WTC11 (cell line): ENCODE data around the gene METTL22. TPM values are rescaled to one million over a fixed set of nuclear protein-coding genes. Genes with fewer than 3 reads are reported as not detected.
A peak's percentile ranks its signal among the peaks of the same experiment; 100 is the strongest.

Experiments used
- ATAC-seq: fragments of 200-7000 bp; cut with Tn5 transposase; 2 replicates; pipeline ENCODE4 v1.10.0; 2021; ENCODE audit warnings: mild to moderate bottlenecking, moderate library complexity
- CTCF ChIA-PET: fragments of 300-600 bp; sonication (Branson Sonifier 250); formaldehyde crosslinking; loops from one replicate; lab custom pipeline; 2021; ENCODE audit warnings: antibody characterized with exemption; lab: Charles Lee
- POLR2A ChIA-PET: fragments of 350-600 bp; sonication (Branson Sonifier 250); formaldehyde crosslinking; loops from one replicate; lab custom pipeline; 2021; ENCODE audit warnings: antibody characterized with exemption; lab: Charles Lee
- DNase-seq: peaks from one replicate; pipeline ENCODE4 v3.0.0; 2021; ENCODE audit warnings: low spot score
- H3K27ac Mint-ChIP-seq: 2 replicates; pipeline ENCODE4 v1.8.0; 2021; ENCODE audit warnings: mixed read lengths
- H3K27me3 Mint-ChIP-seq: 2 replicates; pipeline ENCODE4 v1.8.0; 2021; ENCODE audit warnings: low read depth, mild to moderate bottlenecking, moderate library complexity, mixed read lengths
- H3K36me3 Mint-ChIP-seq: 2 replicates; pipeline ENCODE4 v1.8.0; 2021; ENCODE audit warnings: mixed read lengths
- H3K4me1 Mint-ChIP-seq: 2 replicates; pipeline ENCODE4 v1.8.0; 2022; ENCODE audit warnings: mixed read lengths
- H3K4me3 Mint-ChIP-seq: 2 replicates; pipeline ENCODE4 v1.8.0; 2021; ENCODE audit warnings: mild to moderate bottlenecking, moderate library complexity, mixed read lengths
- H3K9me3 Mint-ChIP-seq: 2 replicates; pipeline ENCODE4 v1.8.0; 2021; ENCODE audit warnings: mixed read lengths
- ATF1 ChIP-seq: sonication (generic); formaldehyde crosslinking; IDR thresholded peaks from 2 replicates; pipeline ENCODE4 v1.8.1; 2023; ENCODE audit warnings: mild to moderate bottlenecking, moderate library complexity, missing genetic modification reagents
- ATF2 ChIP-seq: sonication (generic); formaldehyde crosslinking; IDR thresholded peaks from 2 replicates; pipeline ENCODE4 v1.8.1; 2022; ENCODE audit warnings: low read depth, missing genetic modification reagents, borderline replicate concordance
- CREB1 ChIP-seq: sonication (generic); formaldehyde crosslinking; IDR thresholded peaks from 2 replicates; pipeline ENCODE4 v1.8.0; 2023; ENCODE audit warnings: mild to moderate bottlenecking, missing genetic modification reagents
- EMX1 ChIP-seq: fragments of 250-450 bp; sonication (Bioruptor Pico); IDR thresholded peaks from 2 replicates; pipeline ENCODE4 v1.8.0; 2021; ENCODE audit warnings: mild to moderate bottlenecking
- IRF1 ChIP-seq: sonication (generic); formaldehyde crosslinking; IDR thresholded peaks from 2 replicates; pipeline ENCODE4 v1.8.0; 2023; ENCODE audit warnings: missing genetic modification reagents
- MYBL2 ChIP-seq: sonication (generic); formaldehyde crosslinking; IDR thresholded peaks from 2 replicates; pipeline ENCODE4 v1.8.1; 2023; ENCODE audit warnings: mild to moderate bottlenecking, moderate library complexity, missing genetic modification reagents
- RELA ChIP-seq: sonication (generic); formaldehyde crosslinking; IDR thresholded peaks from 2 replicates; pipeline ENCODE4 v1.8.1; 2022; ENCODE audit warnings: missing genetic modification reagents, mild to moderate bottlenecking, borderline replicate concordance
- RORB ChIP-seq: fragments of 250-450 bp; sonication (Bioruptor Pico); IDR thresholded peaks from 2 replicates; pipeline ENCODE4 v1.9.0; 2021; ENCODE audit warnings: mild to moderate bottlenecking
- TCF7 ChIP-seq: sonication (generic); formaldehyde crosslinking; IDR thresholded peaks from 2 replicates; pipeline ENCODE4 v1.8.0; 2022; ENCODE audit warnings: mild to moderate bottlenecking, low read depth, missing genetic modification reagents, moderate library complexity
- ZNF232 ChIP-seq: sonication (generic); formaldehyde crosslinking; IDR thresholded peaks from 2 replicates; pipeline ENCODE4 v1.8.0; 2022; ENCODE audit warnings: mild to moderate bottlenecking, missing genetic modification reagents
- total RNA-seq: library from RNA; stranded (reverse); gene quantifications from 3 replicates; pipeline ENCODE4 v1.2.3, GENCODE V29; 2021
- TF ChIP-seq, protein P1 (sequence below): sonication (generic); formaldehyde crosslinking; IDR thresholded peaks from 2 replicates; pipeline ENCODE4 v1.8.0; 2022; ENCODE audit warnings: mild to moderate bottlenecking, missing genetic modification reagents
- TF ChIP-seq, protein P2 (sequence below): fragments of 250-450 bp; sonication (Bioruptor Pico); IDR thresholded peaks from 2 replicates; pipeline ENCODE4 v1.8.0; 2021; ENCODE audit warnings: mild to moderate bottlenecking
- TF ChIP-seq, protein P3 (sequence below): fragments of 250-450 bp; sonication (Bioruptor Pico); IDR thresholded peaks from 2 replicates; pipeline ENCODE4 v2.1.2; 2022; ENCODE audit warnings: mild to moderate bottlenecking, moderate library complexity
- TF ChIP-seq, protein P4 (sequence below): sonication (generic); formaldehyde crosslinking; IDR thresholded peaks from 2 replicates; pipeline ENCODE4 v1.8.0; 2022; ENCODE audit warnings: mild to moderate bottlenecking, missing genetic modification reagents
- TF ChIP-seq, protein P5 (sequence below): sonication (generic); formaldehyde crosslinking; IDR thresholded peaks from 2 replicates; pipeline ENCODE4 v1.8.0; 2023; ENCODE audit warnings: mild to moderate bottlenecking, missing genetic modification reagents
- TF ChIP-seq, protein P6 (sequence below): sonication (generic); formaldehyde crosslinking; IDR thresholded peaks from 2 replicates; pipeline ENCODE4 v1.8.1; 2022; ENCODE audit warnings: mild to moderate bottlenecking, moderate library complexity, missing genetic modification reagents
- TF ChIP-seq, protein P7 (sequence below): sonication (generic); formaldehyde crosslinking; IDR thresholded peaks from 2 replicates; pipeline ENCODE4 v1.8.0; 2022; ENCODE audit warnings: mild to moderate bottlenecking, missing genetic modification reagents
- TF ChIP-seq, protein P8 (sequence below): fragments of 200-600 bp; IDR thresholded peaks from 2 replicates; pipeline ENCODE4 v1.8.0; 2022; ENCODE audit warnings: antibody characterized with exemption
- TF ChIP-seq, protein P9 (sequence below): sonication (generic); formaldehyde crosslinking; IDR thresholded peaks from 2 replicates; pipeline ENCODE4 v1.8.1; 2023; ENCODE audit warnings: mild to moderate bottlenecking, missing genetic modification reagents

Gene METTL22
- total RNA-seq, 1 experiment from 2014 or later, result 82.0 TPM

DNA sequence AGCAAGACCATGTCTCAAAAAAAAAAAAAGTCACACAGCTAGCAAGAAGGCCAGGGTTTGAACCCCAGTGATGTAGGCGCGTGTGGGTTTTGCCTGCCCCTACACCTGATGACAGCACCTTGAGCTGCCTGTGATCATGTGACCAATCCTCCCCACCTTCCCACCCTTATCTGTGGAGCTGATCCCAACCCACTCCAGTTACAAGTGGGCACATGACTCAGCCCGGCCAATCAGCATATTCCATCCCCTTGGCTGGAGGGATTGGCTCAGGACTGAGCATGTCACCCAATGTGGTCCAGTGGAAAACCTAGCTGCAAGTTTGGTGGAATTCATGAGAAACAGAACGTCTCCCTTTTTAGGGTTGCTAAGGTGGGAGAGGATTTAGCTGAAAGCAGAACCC, 37.8 kb upstream of the METTL22 start (continued):
- TF ChIP-seq, protein P1, sequence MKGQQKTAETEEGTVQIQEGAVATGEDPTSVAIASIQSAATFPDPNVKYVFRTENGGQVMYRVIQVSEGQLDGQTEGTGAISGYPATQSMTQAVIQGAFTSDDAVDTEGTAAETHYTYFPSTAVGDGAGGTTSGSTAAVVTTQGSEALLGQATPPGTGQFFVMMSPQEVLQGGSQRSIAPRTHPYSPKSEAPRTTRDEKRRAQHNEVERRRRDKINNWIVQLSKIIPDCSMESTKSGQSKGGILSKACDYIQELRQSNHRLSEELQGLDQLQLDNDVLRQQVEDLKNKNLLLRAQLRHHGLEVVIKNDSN (CRISPR knock-in tag), result peak; percentile 90
- no peak for TF ChIP-seq RORB (CRISPR knock-in tag)
- TF ChIP-seq IRF1 (CRISPR knock-in tag), result no peak
- TF ChIP-seq EMX1 (CRISPR knock-in tag), result no peak

DNA sequence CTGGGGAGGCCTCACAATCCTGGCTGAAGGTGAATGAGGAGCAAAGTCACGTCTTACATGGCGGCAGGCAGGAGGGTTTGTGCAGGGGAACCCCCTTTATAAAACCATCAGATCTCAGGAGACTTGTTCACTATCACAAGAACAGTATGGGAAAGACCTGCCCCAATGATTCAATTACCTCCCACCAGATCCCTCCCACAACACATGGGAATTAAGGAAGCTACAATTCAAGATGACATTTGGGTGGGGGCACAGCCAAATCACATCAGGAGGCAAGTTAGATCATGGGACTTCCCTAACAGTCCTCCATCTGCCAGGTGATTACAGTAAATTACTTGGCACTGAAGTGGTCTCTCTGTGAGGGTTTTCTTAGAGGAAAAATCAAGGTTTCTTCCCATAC, 36.5 kb upstream of the METTL22 start:
- Mint-ChIP-seq H3K27ac (no peak overlapping the region), H3K27me3 (peaks cover 9% of the 10 kb centered on the region), H3K36me3 (no peaks in the 10 kb centered on the region), H3K4me1 (peaks cover 13% of the 10 kb centered on the region), H3K4me3 (no peak overlapping the region), H3K9me3 (0 out of 2 replicates have a peak, but pooled peaks cover 3% of the 10 kb centered on the region)
- TF ChIP-seq, protein P2, sequence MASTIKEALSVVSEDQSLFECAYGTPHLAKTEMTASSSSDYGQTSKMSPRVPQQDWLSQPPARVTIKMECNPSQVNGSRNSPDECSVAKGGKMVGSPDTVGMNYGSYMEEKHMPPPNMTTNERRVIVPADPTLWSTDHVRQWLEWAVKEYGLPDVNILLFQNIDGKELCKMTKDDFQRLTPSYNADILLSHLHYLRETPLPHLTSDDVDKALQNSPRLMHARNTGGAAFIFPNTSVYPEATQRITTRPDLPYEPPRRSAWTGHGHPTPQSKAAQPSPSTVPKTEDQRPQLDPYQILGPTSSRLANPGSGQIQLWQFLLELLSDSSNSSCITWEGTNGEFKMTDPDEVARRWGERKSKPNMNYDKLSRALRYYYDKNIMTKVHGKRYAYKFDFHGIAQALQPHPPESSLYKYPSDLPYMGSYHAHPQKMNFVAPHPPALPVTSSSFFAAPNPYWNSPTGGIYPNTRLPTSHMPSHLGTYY, result no peak
- TF ChIP-seq, protein P3, sequence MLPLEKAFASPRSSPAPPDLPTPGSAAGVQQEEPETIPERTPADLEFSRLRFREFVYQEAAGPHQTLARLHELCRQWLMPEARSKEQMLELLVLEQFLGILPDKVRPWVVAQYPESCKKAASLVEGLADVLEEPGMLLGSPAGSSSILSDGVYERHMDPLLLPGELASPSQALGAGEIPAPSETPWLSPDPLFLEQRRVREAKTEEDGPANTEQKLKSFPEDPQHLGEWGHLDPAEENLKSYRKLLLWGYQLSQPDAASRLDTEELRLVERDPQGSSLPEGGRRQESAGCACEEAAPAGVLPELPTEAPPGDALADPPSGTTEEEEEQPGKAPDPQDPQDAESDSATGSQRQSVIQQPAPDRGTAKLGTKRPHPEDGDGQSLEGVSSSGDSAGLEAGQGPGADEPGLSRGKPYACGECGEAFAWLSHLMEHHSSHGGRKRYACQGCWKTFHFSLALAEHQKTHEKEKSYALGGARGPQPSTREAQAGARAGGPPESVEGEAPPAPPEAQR (CRISPR knock-in tag), result no peak
- TF ChIP-seq, protein P4, sequence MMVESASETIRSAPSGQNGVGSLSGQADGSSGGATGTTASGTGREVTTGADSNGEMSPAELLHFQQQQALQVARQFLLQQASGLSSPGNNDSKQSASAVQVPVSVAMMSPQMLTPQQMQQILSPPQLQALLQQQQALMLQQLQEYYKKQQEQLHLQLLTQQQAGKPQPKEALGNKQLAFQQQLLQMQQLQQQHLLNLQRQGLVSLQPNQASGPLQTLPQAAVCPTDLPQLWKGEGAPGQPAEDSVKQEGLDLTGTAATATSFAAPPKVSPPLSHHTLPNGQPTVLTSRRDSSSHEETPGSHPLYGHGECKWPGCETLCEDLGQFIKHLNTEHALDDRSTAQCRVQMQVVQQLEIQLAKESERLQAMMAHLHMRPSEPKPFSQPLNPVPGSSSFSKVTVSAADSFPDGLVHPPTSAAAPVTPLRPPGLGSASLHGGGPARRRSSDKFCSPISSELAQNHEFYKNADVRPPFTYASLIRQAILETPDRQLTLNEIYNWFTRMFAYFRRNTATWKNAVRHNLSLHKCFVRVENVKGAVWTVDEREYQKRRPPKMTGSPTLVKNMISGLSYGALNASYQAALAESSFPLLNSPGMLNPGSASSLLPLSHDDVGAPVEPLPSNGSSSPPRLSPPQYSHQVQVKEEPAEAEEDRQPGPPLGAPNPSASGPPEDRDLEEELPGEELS (CRISPR knock-in tag), result no peak
- no peak for TF ChIP-seq CREB1 (CRISPR knock-in tag)
- TF ChIP-seq, protein P5, sequence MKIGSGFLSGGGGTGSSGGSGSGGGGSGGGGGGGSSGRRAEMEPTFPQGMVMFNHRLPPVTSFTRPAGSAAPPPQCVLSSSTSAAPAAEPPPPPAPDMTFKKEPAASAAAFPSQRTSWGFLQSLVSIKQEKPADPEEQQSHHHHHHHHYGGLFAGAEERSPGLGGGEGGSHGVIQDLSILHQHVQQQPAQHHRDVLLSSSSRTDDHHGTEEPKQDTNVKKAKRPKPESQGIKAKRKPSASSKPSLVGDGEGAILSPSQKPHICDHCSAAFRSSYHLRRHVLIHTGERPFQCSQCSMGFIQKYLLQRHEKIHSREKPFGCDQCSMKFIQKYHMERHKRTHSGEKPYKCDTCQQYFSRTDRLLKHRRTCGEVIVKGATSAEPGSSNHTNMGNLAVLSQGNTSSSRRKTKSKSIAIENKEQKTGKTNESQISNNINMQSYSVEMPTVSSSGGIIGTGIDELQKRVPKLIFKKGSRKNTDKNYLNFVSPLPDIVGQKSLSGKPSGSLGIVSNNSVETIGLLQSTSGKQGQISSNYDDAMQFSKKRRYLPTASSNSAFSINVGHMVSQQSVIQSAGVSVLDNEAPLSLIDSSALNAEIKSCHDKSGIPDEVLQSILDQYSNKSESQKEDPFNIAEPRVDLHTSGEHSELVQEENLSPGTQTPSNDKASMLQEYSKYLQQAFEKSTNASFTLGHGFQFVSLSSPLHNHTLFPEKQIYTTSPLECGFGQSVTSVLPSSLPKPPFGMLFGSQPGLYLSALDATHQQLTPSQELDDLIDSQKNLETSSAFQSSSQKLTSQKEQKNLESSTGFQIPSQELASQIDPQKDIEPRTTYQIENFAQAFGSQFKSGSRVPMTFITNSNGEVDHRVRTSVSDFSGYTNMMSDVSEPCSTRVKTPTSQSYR (CRISPR knock-in tag), result no peak
- no peak for TF ChIP-seq ATF2
- no peak for TF ChIP-seq RORB (CRISPR knock-in tag)
- TF ChIP-seq ATF1 (CRISPR knock-in tag), result no peak
- TF ChIP-seq ZNF232 (CRISPR knock-in tag), result no peak
- TF ChIP-seq, protein P6, sequence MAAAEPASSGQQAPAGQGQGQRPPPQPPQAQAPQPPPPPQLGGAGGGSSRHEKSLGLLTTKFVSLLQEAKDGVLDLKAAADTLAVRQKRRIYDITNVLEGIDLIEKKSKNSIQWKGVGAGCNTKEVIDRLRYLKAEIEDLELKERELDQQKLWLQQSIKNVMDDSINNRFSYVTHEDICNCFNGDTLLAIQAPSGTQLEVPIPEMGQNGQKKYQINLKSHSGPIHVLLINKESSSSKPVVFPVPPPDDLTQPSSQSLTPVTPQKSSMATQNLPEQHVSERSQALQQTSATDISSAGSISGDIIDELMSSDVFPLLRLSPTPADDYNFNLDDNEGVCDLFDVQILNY (CRISPR knock-in tag), result no peak
- no peak for TF ChIP-seq TCF7
- TF ChIP-seq, protein P7, sequence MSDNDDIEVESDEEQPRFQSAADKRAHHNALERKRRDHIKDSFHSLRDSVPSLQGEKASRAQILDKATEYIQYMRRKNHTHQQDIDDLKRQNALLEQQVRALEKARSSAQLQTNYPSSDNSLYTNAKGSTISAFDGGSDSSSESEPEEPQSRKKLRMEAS (CRISPR knock-in tag), result no peak
- TF ChIP-seq, protein P8, sequence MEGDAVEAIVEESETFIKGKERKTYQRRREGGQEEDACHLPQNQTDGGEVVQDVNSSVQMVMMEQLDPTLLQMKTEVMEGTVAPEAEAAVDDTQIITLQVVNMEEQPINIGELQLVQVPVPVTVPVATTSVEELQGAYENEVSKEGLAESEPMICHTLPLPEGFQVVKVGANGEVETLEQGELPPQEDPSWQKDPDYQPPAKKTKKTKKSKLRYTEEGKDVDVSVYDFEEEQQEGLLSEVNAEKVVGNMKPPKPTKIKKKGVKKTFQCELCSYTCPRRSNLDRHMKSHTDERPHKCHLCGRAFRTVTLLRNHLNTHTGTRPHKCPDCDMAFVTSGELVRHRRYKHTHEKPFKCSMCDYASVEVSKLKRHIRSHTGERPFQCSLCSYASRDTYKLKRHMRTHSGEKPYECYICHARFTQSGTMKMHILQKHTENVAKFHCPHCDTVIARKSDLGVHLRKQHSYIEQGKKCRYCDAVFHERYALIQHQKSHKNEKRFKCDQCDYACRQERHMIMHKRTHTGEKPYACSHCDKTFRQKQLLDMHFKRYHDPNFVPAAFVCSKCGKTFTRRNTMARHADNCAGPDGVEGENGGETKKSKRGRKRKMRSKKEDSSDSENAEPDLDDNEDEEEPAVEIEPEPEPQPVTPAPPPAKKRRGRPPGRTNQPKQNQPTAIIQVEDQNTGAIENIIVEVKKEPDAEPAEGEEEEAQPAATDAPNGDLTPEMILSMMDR, result no peak
- no peak for TF ChIP-seq RELA (CRISPR knock-in tag)
- TF ChIP-seq, protein P9, sequence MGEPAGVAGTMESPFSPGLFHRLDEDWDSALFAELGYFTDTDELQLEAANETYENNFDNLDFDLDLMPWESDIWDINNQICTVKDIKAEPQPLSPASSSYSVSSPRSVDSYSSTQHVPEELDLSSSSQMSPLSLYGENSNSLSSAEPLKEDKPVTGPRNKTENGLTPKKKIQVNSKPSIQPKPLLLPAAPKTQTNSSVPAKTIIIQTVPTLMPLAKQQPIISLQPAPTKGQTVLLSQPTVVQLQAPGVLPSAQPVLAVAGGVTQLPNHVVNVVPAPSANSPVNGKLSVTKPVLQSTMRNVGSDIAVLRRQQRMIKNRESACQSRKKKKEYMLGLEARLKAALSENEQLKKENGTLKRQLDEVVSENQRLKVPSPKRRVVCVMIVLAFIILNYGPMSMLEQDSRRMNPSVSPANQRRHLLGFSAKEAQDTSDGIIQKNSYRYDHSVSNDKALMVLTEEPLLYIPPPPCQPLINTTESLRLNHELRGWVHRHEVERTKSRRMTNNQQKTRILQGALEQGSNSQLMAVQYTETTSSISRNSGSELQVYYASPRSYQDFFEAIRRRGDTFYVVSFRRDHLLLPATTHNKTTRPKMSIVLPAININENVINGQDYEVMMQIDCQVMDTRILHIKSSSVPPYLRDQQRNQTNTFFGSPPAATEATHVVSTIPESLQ, result no peak
- TF ChIP-seq MYBL2 (CRISPR knock-in tag), result no peak
- ChIA-PET CTCF (interaction anchor here (1.2 to 3.7 kb wide), 2 partner anchors 13 to 50 kb away, joined by 4 to 23 read pairs; no protein-coding TSS in a partner anchor), POLR2A (no interaction called here)
- DNase-seq, result no peak
- ATAC-seq, result no peak
